Vagina (tissue), 2 donors: ENCODE measurements around the gene SKAP1. TPM values are rescaled to one million over a fixed set of nuclear protein-coding genes. Genes with fewer than 3 reads are reported as not detected.

Experiments
- DNase-seq, 2 donors: peaks; one replicate each; pipeline ENCODE4 v3.0.0-alpha.2; 2017; ENCODE audit errors: extremely low spot score in 2 of 2
- H3K27ac ChIP-seq: fragments of 200-600 bp; sonication (generic); one replicate; pipeline ENCODE4 v1.5.1; 2019
- H3K27me3 ChIP-seq: fragments of 200-600 bp; sonication (generic); one replicate; pipeline ENCODE4 v1.5.1; 2019
- H3K36me3 ChIP-seq, 2 donors: fragments of 200-600 bp; sonication (generic); one replicate each; pipeline ENCODE4 v1.5.1; 2017 to 2019
- H3K4me1 ChIP-seq: fragments of 200-600 bp; sonication (generic); one replicate; pipeline ENCODE4 v1.5.1; 2019
- H3K4me3 ChIP-seq, 2 donors: fragments of 200-600 bp; sonication (generic); 1 replicate in 1 of 2; 2 replicates in 1 of 2; pipeline ENCODE4 v1.5.1; 2016 to 2019
- H3K9me3 ChIP-seq: fragments of 200-600 bp; sonication (generic); one replicate; pipeline ENCODE4 v1.5.1; 2019
- POLR2A ChIP-seq, 2 donors: fragments of 450-650 bp; IDR thresholded peaks; one replicate each; pipeline ENCODE4 v1.6.1; 2017; ENCODE audit warnings: antibody characterized with exemption in 2 of 2, mild to moderate bottlenecking in 2 of 2, moderate library complexity in 2 of 2
- POLR2AphosphoS5 ChIP-seq, 2 donors: sonication (generic); formaldehyde crosslinking; IDR thresholded peaks; one replicate each; pipeline ENCODE4 v1.9.0; 2017; ENCODE audit warnings: antibody characterized with exemption in 2 of 2, mild to moderate bottlenecking in 2 of 2, low read depth in 1 of 2; ENCODE audit not compliant: insufficient read depth in 1 of 2
- intact Hi-C: fragments of 100-400 bp; cut with DNase I; formaldehyde crosslinking; loops from one replicate; pipeline ENCODE4 v1.15.1; 2023
- total RNA-seq: library from RNA; depleted of rRNA; stranded (reverse); fragments of >200 nt; gene quantifications from one replicate; pipeline ENCODE4 v1.2.3, GENCODE V29; 2016
- TF ChIP-seq, protein P1 (sequence below), 3 experiments: fragments of 450-650 bp in 2 of 3; fragments of 200-600 bp in 1 of 3; sonication (generic) in 1 of 3; IDR thresholded peaks; one replicate each; pipeline ENCODE4 v1.5.1; 2017 to 2019; ENCODE audit warnings: antibody characterized with exemption in 3 of 3, mild to moderate bottlenecking in 2 of 3, moderate library complexity in 2 of 3

Gene SKAP1
- total RNA-seq, 1 donor from 2014 or later, result 5.6 TPM

DNA sequence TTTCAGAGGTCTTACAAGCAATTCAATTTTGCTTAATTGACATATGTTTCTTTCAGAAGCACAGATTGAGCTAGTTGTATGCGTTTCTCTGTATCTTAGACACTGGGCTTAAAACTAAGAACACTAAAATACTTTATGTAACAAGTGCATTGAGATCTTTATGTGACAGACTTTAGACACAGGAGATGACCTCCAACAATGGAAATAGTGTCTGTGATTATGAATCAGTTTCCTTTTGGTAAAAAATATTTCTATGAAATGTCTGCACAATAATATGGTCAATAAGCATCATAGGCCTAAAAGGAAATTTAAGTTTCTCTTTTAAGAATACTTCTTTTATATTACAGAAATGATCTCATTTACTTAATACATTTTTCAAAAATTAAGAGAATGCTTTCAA, 153.2 kb downstream of the SKAP1 start:
- Histone ChIP-seq H3K4me3 (no peak overlapping the region), H3K36me3 (no peaks in the 10 kb centered on the region), H3K4me1 (no peaks in the 10 kb centered on the region), H3K27me3 (no peaks in the 10 kb centered on the region), H3K27ac (no peak overlapping the region), H3K9me3 (no peaks in the 10 kb centered on the region)
- DNase-seq, result no peak
- intact Hi-C loops, result no loop called here
- TF ChIP-seq, protein P1, sequence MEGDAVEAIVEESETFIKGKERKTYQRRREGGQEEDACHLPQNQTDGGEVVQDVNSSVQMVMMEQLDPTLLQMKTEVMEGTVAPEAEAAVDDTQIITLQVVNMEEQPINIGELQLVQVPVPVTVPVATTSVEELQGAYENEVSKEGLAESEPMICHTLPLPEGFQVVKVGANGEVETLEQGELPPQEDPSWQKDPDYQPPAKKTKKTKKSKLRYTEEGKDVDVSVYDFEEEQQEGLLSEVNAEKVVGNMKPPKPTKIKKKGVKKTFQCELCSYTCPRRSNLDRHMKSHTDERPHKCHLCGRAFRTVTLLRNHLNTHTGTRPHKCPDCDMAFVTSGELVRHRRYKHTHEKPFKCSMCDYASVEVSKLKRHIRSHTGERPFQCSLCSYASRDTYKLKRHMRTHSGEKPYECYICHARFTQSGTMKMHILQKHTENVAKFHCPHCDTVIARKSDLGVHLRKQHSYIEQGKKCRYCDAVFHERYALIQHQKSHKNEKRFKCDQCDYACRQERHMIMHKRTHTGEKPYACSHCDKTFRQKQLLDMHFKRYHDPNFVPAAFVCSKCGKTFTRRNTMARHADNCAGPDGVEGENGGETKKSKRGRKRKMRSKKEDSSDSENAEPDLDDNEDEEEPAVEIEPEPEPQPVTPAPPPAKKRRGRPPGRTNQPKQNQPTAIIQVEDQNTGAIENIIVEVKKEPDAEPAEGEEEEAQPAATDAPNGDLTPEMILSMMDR (IDR thresholded peaks at IDR 0.05), result no peak
- TF ChIP-seq POLR2AphosphoS5 (IDR thresholded peaks at IDR 0.05; ENCODE audit: insufficient read depth in 1 of 2, low read depth in 1 of 2) (no peak), POLR2A (IDR thresholded peaks at IDR 0.05) (no peak)

DNA sequence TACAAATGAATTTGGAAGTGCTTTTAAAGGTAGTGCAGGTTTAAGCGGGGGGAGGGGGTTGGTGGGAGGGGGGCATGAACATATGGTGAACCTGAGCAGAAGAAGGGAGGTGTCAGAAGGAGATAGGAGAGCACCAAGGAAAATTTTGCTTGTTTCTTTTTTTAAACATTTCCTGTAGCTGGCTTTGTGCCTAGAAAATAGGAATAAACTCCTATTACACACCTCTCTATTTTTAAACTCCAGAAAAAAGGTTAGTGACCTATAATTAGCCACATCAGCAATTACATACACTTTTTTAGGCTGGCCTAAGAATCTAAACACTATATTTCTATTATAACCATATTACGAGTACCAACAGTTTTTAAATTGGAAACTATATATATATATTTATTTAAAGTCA, 159.1 kb downstream of the SKAP1 start:
- H3K27me3 ChIP-seq, result no peaks in the 10 kb centered on the region
- no peak overlapping the region for H3K27ac ChIP-seq
- intact Hi-C loops, result no loop called here

DNA sequence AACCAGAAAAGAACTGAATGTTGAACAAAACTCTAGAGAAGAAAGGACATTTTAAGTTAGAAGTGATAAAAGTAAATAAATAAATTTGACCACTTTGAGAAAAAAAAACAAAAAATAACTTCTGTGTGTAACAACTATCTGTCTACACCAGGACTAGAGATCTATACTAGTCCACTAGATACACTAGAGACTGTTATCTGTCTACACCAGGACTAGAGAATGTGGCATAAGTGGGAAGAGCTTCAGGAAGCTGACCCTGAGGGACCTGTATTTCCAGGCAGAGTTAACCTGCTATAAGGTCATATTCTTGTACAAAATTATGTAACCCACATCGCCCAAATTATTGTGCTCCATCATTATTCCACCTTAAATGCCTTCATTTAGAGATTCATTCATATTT, 160.8 kb downstream of the SKAP1 start:
- Histone ChIP-seq H3K36me3 (no peaks in the 10 kb centered on the region), H3K27me3 (no peaks in the 10 kb centered on the region), H3K4me1 (no peaks in the 10 kb centered on the region), H3K27ac (no peak overlapping the region), H3K9me3 (no peaks in the 10 kb centered on the region), H3K4me3 (no peak overlapping the region)
- intact Hi-C loops, result no loop called here
- TF ChIP-seq, protein P1 (IDR thresholded peaks at IDR 0.05), result no peak
- no peak for TF ChIP-seq POLR2A (IDR thresholded peaks at IDR 0.05)
- TF ChIP-seq POLR2AphosphoS5 (IDR thresholded peaks at IDR 0.05; ENCODE audit: insufficient read depth in 1 of 2, low read depth in 1 of 2), result no peak
- DNase-seq, result no peak

More for the DNA sequence above, 159.1 kb downstream of the SKAP1 start:
- Histone ChIP-seq H3K36me3 (no peaks in the 10 kb centered on the region), H3K4me1 (no peaks in the 10 kb centered on the region), H3K9me3 (no peaks in the 10 kb centered on the region), H3K4me3 (no peak overlapping the region)
- no peak for DNase-seq
- TF ChIP-seq POLR2AphosphoS5 (IDR thresholded peaks at IDR 0.05; ENCODE audit: insufficient read depth in 1 of 2, low read depth in 1 of 2) (no peak), POLR2A (IDR thresholded peaks at IDR 0.05) (no peak)
- TF ChIP-seq, protein P1 (IDR thresholded peaks at IDR 0.05), result no peak

DNA sequence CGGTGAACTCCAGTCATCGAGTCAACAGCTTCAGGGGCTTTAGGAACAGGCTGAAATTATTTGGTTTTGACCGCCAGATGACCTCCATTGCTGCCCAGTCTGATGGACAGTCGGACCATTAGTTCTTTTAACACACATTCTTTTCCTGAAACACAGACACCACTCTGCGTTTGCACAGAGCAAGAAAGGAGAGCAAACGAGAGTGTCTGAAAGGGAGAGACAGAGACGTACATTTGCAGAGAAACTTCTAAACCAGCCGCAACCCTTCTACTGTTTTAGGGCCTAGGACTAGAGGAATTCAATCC, 166.3 kb downstream of the SKAP1 start:
- intact Hi-C loops, result no loop called here
- no peaks in the 10 kb centered on the region for H3K4me1 ChIP-seq
- TF ChIP-seq, protein P1 (IDR thresholded peaks at IDR 0.05), result no peak
- no peak for TF ChIP-seq POLR2AphosphoS5 (IDR thresholded peaks at IDR 0.05; ENCODE audit: insufficient read depth in 1 of 2, low read depth in 1 of 2)
- TF ChIP-seq POLR2A (IDR thresholded peaks at IDR 0.05), result no peak
- no peaks in the 10 kb centered on the region for H3K36me3 ChIP-seq
- no peak overlapping the region for H3K4me3 ChIP-seq
- H3K27me3 ChIP-seq, result no peaks in the 10 kb centered on the region
- H3K9me3 ChIP-seq, result no peaks in the 10 kb centered on the region
- H3K27ac ChIP-seq, result no peak overlapping the region
- DNase-seq, result no peak

DNA sequence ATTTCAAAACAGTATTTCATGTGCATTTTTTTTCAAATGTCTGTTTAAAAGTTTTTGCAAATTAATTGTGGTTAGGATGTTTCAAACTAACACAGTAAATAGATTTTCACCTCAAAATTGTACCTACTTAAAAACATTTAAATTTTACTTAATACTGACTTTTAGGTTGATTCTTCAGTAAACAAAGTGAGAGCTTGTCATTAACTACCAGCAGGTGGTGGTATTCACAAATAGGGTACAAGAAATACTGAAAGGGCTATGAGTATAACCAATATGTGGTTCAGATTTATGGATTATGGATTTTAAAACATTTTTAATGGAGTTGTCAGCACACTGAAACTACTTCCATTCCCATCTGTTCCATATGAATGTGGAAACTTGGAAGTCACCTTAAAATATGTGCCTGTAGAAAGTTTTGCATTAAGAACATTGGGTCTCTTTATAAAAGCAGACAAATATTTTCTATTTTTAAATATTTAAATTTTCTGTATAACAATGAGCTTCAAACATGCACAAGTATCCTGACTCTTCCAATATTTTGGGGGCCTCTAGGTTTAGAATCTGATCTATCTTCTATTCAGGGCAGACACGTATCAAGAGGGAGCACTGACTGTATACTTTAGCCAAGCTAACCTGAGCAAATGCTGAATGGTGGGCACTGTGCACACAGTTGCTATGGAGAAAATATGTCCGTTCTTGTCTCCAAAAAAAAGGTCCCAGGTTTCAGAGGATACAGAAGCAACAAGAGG, 166.9 kb downstream of the SKAP1 start:
- Histone ChIP-seq H3K27ac (no peak overlapping the region), H3K9me3 (no peaks in the 10 kb centered on the region), H3K4me3 (no peak overlapping the region), H3K27me3 (no peaks in the 10 kb centered on the region), H3K36me3 (no peaks in the 10 kb centered on the region), H3K4me1 (no peaks in the 10 kb centered on the region)
- intact Hi-C loops, result no loop called here
- TF ChIP-seq POLR2AphosphoS5 (IDR thresholded peaks at IDR 0.05; ENCODE audit: insufficient read depth in 1 of 2, low read depth in 1 of 2), result no peak
- TF ChIP-seq POLR2A (IDR thresholded peaks at IDR 0.05), result no peak
- TF ChIP-seq, protein P1 (IDR thresholded peaks at IDR 0.05), result no peak
- no peak for DNase-seq
